Mesendoderm (in vitro differentiated cells): ENCODE data around the gene SLC1A5.
"Not testable (repeated sequence)": the region's sequence is repeated elsewhere in the genome, so short reads cannot be mapped to it uniquely, and the experiment has no call there.

Experiments
- DNase-seq: peaks from one replicate; pipeline ENCODE4 v3.0.0; 2013
- H2AK5ac ChIP-seq: 2 replicates; pipeline ENCODE4 v1.6.1; 2013; ENCODE audit warnings: low read length, inconsistent platforms
- H2BK120ac ChIP-seq: 2 replicates; pipeline ENCODE4 v1.6.1; 2013; ENCODE audit warnings: low read depth, mild to moderate bottlenecking, low read length, moderate library complexity, mixed read lengths
- H2BK15ac ChIP-seq: replicated peaks from 2 replicates; pipeline ENCODE4 v1.6.1; 2013; ENCODE audit warnings: low read depth, mild to moderate bottlenecking, moderate library complexity
- H2BK5ac ChIP-seq: 2 replicates; pipeline ENCODE4 v1.6.1; 2013; ENCODE audit warnings: low read length, inconsistent platforms
- H3K18ac ChIP-seq: 2 replicates; pipeline ENCODE4 v1.6.1; 2013; ENCODE audit warnings: mild to moderate bottlenecking, low read length, mixed read lengths
- H3K23ac ChIP-seq: one replicate; pipeline ENCODE4 v1.6.1; 2013; ENCODE audit warnings: low read length
- H3K27ac ChIP-seq: 2 replicates; pipeline ENCODE4 v1.5.1; 2013; ENCODE audit warnings: low read depth, mild to moderate bottlenecking, inconsistent platforms, low read length, moderate library complexity
- H3K27me3 ChIP-seq: 2 replicates; pipeline ENCODE4 v1.6.1; 2013; ENCODE audit warnings: low read length, control low read depth, mild to moderate bottlenecking, inconsistent platforms; ENCODE audit not compliant: insufficient read depth, poor library complexity
- H3K36me3 ChIP-seq: 2 replicates; pipeline ENCODE4 v1.6.1; 2013; ENCODE audit warnings: low read length, inconsistent platforms; ENCODE audit not compliant: control insufficient read depth, insufficient read depth
- H3K4ac ChIP-seq: one replicate; pipeline ENCODE4 v1.6.1; 2013; ENCODE audit warnings: low read depth, mild to moderate bottlenecking, low read length, moderate library complexity
- H3K4me1 ChIP-seq: 2 replicates; pipeline ENCODE4 v1.6.1; 2013; ENCODE audit warnings: low read depth, low read length, inconsistent platforms; ENCODE audit not compliant: control insufficient read depth
- H3K4me2 ChIP-seq: 2 replicates; pipeline ENCODE4 v1.6.1; 2013; ENCODE audit warnings: low read length
- H3K4me3 ChIP-seq: 2 replicates; pipeline ENCODE4 v1.5.1; 2013; ENCODE audit warnings: mild to moderate bottlenecking, low read length
- H3K56ac ChIP-seq: one replicate; pipeline ENCODE4 v1.6.1; 2013; ENCODE audit warnings: low read length
- H3K79me1 ChIP-seq: 2 replicates; pipeline ENCODE4 v1.6.1; 2013; ENCODE audit warnings: low read length, inconsistent platforms
- H3K79me2 ChIP-seq: 2 replicates; pipeline ENCODE4 v1.6.1; 2013; ENCODE audit warnings: mild to moderate bottlenecking, low read length; ENCODE audit not compliant: control insufficient read depth, insufficient read depth
- H3K9ac ChIP-seq: 2 replicates; pipeline ENCODE4 v1.6.1; 2013; ENCODE audit warnings: low read length, inconsistent platforms
- H4K5ac ChIP-seq: one replicate; pipeline ENCODE4 v1.6.1; 2013; ENCODE audit warnings: low read length
- H4K8ac ChIP-seq: one replicate; pipeline ENCODE4 v1.6.1; 2013; ENCODE audit warnings: low read depth, mild to moderate bottlenecking, control low read depth, low read length, moderate library complexity
- whole genome bisulfite sequencing: extraction: QIAGEN DNeasy Blood & Tissue Kit; methylation state at CpG from one replicate; pipeline ENCODE4 v1.1.7; 2013; ENCODE audit warnings: low lambda C conversion rate, missing lambda C conversion rate; ENCODE audit not compliant: insufficient coverage; ENCODE audit errors: extremely low coverage; 5-methylcytosine and 5-hydroxymethylcytosine counted together

SLC1A5 gene

GRCh38 chr19:46761418-46761831 is 27.0 kb downstream of the SLC1A5 start:
- no peaks in the 10 kb centered on the region for H3K27me3 ChIP-seq
- no peak overlapping the region for H3K27ac ChIP-seq
- no peak overlapping the region for H3K23ac ChIP-seq
- H3K36me3 ChIP-seq, result no peaks in the 10 kb centered on the region
- DNase-seq, result no peak
- H2AK5ac ChIP-seq, result no peak overlapping the region
- H2BK5ac ChIP-seq, result no peak overlapping the region
- H3K4me2 ChIP-seq, result no peak overlapping the region
- no peak overlapping the region for H3K18ac ChIP-seq
- no peak overlapping the region for H4K8ac ChIP-seq
- no CpG with 5 or more reads among the region's 5 CpGs for WGBS
- no peak overlapping the region for H2BK120ac ChIP-seq
- H3K56ac ChIP-seq, result no peak overlapping the region
- H3K4ac ChIP-seq, result no peak overlapping the region
- H3K9ac ChIP-seq, result no peak overlapping the region
- H3K4me3 ChIP-seq, result no peak overlapping the region
- peaks cover 1% of the 10 kb centered on the region for H3K79me1 ChIP-seq
- no peaks in the 10 kb centered on the region for H3K4me1 ChIP-seq
- no peak overlapping the region for H4K5ac ChIP-seq
- H2BK15ac ChIP-seq, result no peak overlapping the region
- H3K79me2 ChIP-seq, result no peaks in the 10 kb centered on the region

- not testable (repeated sequence) for H3K23ac ChIP-seq, H3K27me3 ChIP-seq, H2BK15ac ChIP-seq, H3K4me3 ChIP-seq, H3K27ac ChIP-seq, H2AK5ac ChIP-seq, H3K9ac ChIP-seq, H3K79me1 ChIP-seq, H3K4ac ChIP-seq, H3K18ac ChIP-seq, H4K8ac ChIP-seq, H4K5ac ChIP-seq, H3K79me2 ChIP-seq, H3K4me1 ChIP-seq, H2BK120ac ChIP-seq, DNase-seq, H3K36me3 ChIP-seq, H2BK5ac ChIP-seq, H3K4me2 ChIP-seq, H3K56ac ChIP-seq
- no CpG with 5 or more reads among the region's 4 CpGs for WGBS
Observed at GRCh38 chr19:46760897-46761296, 27.5 kb downstream of the SLC1A5 start.

- Histone ChIP-seq H3K4me1 (no peaks in the 10 kb centered on the region), H3K27ac (no peak overlapping the region), H3K79me2 (no peaks in the 10 kb centered on the region), H3K79me1 (peaks cover 1% of the 10 kb centered on the region), H2AK5ac (no peak overlapping the region), H2BK5ac (no peak overlapping the region), H3K56ac (no peak overlapping the region), H3K23ac (no peak overlapping the region), H4K8ac (no peak overlapping the region), H2BK120ac (no peak overlapping the region), H3K4me3 (no peak overlapping the region), H3K4me2 (no peak overlapping the region), H2BK15ac (no peak overlapping the region), H3K27me3 (no peaks in the 10 kb centered on the region), H4K5ac (no peak overlapping the region), H3K9ac (no peak overlapping the region), H3K36me3 (no peaks in the 10 kb centered on the region), H3K18ac (no peak overlapping the region), H3K4ac (no peak overlapping the region)
- WGBS, result no CpG with 5 or more reads among the region's 5 CpGs
- DNase-seq, result no peak
Observed at GRCh38 chr19:46760363-46760762, 28.0 kb downstream of the SLC1A5 start.

GRCh38 chr19:46759817-46760333 is 28.5 kb downstream of the SLC1A5 start:
- DNase-seq, result no peak
- no peak overlapping the region for H3K4ac ChIP-seq
- H3K36me3 ChIP-seq, result no peaks in the 10 kb centered on the region
- no peak overlapping the region for H3K27ac ChIP-seq
- no peak overlapping the region for H3K18ac ChIP-seq
- no peaks in the 10 kb centered on the region for H3K27me3 ChIP-seq
- no peaks in the 10 kb centered on the region for H3K4me1 ChIP-seq
- H3K23ac ChIP-seq, result no peak overlapping the region
- peaks cover 1% of the 10 kb centered on the region for H3K79me1 ChIP-seq
- H4K5ac ChIP-seq, result no peak overlapping the region
- H3K9ac ChIP-seq, result no peak overlapping the region
- no peak overlapping the region for H2AK5ac ChIP-seq
- no peak overlapping the region for H2BK15ac ChIP-seq
- H3K4me3 ChIP-seq, result no peak overlapping the region
- H3K4me2 ChIP-seq, result no peak overlapping the region
- H3K56ac ChIP-seq, result no peak overlapping the region
- H2BK120ac ChIP-seq, result no peak overlapping the region
- WGBS, result no CpG with 5 or more reads among the region's 7 CpGs
- no peak overlapping the region for H2BK5ac ChIP-seq
- no peaks in the 10 kb centered on the region for H3K79me2 ChIP-seq
- no peak overlapping the region for H4K8ac ChIP-seq

- Histone ChIP-seq H3K9ac (no peak overlapping the region), H2AK5ac (no peak overlapping the region), H2BK5ac (no peak overlapping the region), H4K5ac (no peak overlapping the region), H3K27me3 (no peaks in the 10 kb centered on the region), H2BK15ac (no peak overlapping the region), H4K8ac (no peak overlapping the region), H3K4ac (no peak overlapping the region), H3K79me2 (no peaks in the 10 kb centered on the region), H2BK120ac (no peak overlapping the region), H3K18ac (no peak overlapping the region), H3K4me1 (no peaks in the 10 kb centered on the region), H3K23ac (no peak overlapping the region), H3K4me3 (no peak overlapping the region), H3K27ac (no peak overlapping the region), H3K56ac (no peak overlapping the region), H3K79me1 (peaks cover 1% of the 10 kb centered on the region), H3K4me2 (no peak overlapping the region), H3K36me3 (no peaks in the 10 kb centered on the region)
- WGBS, result no CpG with 5 or more reads among the region's 6 CpGs
- no peak for DNase-seq
Observed at GRCh38 chr19:46759206-46759605, 29.2 kb downstream of the SLC1A5 start.

GRCh38 chr19:46756544-46756888 is 31.9 kb downstream of the SLC1A5 start:
- DNase-seq, result no peak

More at GRCh38 chr19:46756544-46756888, 31.9 kb downstream of the SLC1A5 start:
- no peak overlapping the region for H3K27ac ChIP-seq
- H3K79me2 ChIP-seq, result no peaks in the 10 kb centered on the region
- no peak overlapping the region for H4K5ac ChIP-seq
- no peak overlapping the region for H3K9ac ChIP-seq
- H3K4me3 ChIP-seq, result no peak overlapping the region
- no peak overlapping the region for H2AK5ac ChIP-seq
- no peak overlapping the region for H3K4ac ChIP-seq
- no peaks in the 10 kb centered on the region for H3K4me1 ChIP-seq
- no CpG with 5 or more reads among the region's 30 CpGs for WGBS
- no peaks in the 10 kb centered on the region for H3K27me3 ChIP-seq
- H3K23ac ChIP-seq, result no peak overlapping the region
- H4K8ac ChIP-seq, result no peak overlapping the region
- no peak overlapping the region for H3K18ac ChIP-seq
- H3K79me1 ChIP-seq, result peaks cover 1% of the 10 kb centered on the region
- H2BK5ac ChIP-seq, result no peak overlapping the region
- no peak overlapping the region for H2BK15ac ChIP-seq
- no peak overlapping the region for H2BK120ac ChIP-seq
- H3K56ac ChIP-seq, result no peak overlapping the region
- no peaks in the 10 kb centered on the region for H3K36me3 ChIP-seq
- no peak overlapping the region for H3K4me2 ChIP-seq
